Tibial nerve (tissue), 4 donors: ENCODE measurements around the gene NRCAM. TPM values are rescaled to one million over a fixed set of nuclear protein-coding genes. Genes with fewer than 3 reads are reported as not detected.
"Not testable (repeated sequence)": the region's sequence is repeated elsewhere in the genome, so short reads cannot be mapped to it uniquely, and the experiment has no call there.

Experiments used
- DNase-seq, 2 donors: peaks; one replicate each; pipeline ENCODE4 v3.0.0-alpha.2; 2019; ENCODE audit warnings: low spot score in 2 of 2
- H3K27ac ChIP-seq, 4 donors: fragments of 200-600 bp; sonication (generic) in 3 of 4; one replicate each; pipeline ENCODE4 v1.5.1; 2017 to 2019; ENCODE audit warnings: mild to moderate bottlenecking in 1 of 4
- H3K27me3 ChIP-seq, 2 donors: fragments of 200-600 bp; sonication (generic) in 1 of 2; one replicate each; pipeline versions ENCODE4 v1.5.1 to v1.6.0; 2017 to 2019
- H3K36me3 ChIP-seq, 3 donors: fragments of 200-600 bp; sonication (generic); one replicate each; pipeline ENCODE4 v1.5.1; 2018 to 2019
- H3K4me1 ChIP-seq, 4 donors: fragments of 200-600 bp; sonication (generic) in 3 of 4; one replicate each; pipeline ENCODE4 v1.5.1; 2017 to 2019
- H3K4me3 ChIP-seq, 4 donors: fragments of 200-600 bp; sonication (generic) in 3 of 4; one replicate each; pipeline ENCODE4 v1.5.1; 2017 to 2019; ENCODE audit warnings: mild to moderate bottlenecking in 1 of 4, moderate library complexity in 1 of 4
- H3K9me3 ChIP-seq, 4 donors: fragments of 200-600 bp; sonication (generic) in 3 of 4; one replicate each; pipeline ENCODE4 v1.5.1; 2017 to 2019
- CTCF ChIP-seq, 5 experiments: fragments of 200-600 bp in 3 of 5; fragments of 450-650 bp in 2 of 5; sonication (generic) in 3 of 5; IDR thresholded peaks; one replicate each; pipeline ENCODE4 v1.5.1; 2016 to 2019; ENCODE audit warnings: antibody characterized with exemption in 5 of 5, mild to moderate bottlenecking in 3 of 5, moderate library complexity in 2 of 5
- EP300 ChIP-seq, 2 donors: sonication (generic); formaldehyde crosslinking; IDR thresholded peaks; one replicate each; pipeline ENCODE4 v1.6.1; 2017; ENCODE audit warnings: antibody characterized with exemption in 2 of 2, mild to moderate bottlenecking in 1 of 2
- POLR2A ChIP-seq, 2 donors: fragments of 450-650 bp; IDR thresholded peaks; one replicate each; pipeline ENCODE4 v1.6.1; 2017; ENCODE audit warnings: antibody characterized with exemption in 2 of 2, mild to moderate bottlenecking in 2 of 2, moderate library complexity in 2 of 2
- WGBS, 2 donors: methylation state at CpG; one replicate each; pipeline ENCODE4 v1.1.5; 2018; 5-methylcytosine and 5-hydroxymethylcytosine counted together
- total RNA-seq, 4 donors: library from RNA; depleted of rRNA; stranded (reverse); fragments of >200 nt; gene quantifications; one replicate each; pipeline ENCODE4 v1.1.0, GENCODE V29; 2016

The NRCAM gene
- total RNA-seq, result 10 to 100 TPM; 16.5 to 87.4 (median 22.4) TPM

DNA sequence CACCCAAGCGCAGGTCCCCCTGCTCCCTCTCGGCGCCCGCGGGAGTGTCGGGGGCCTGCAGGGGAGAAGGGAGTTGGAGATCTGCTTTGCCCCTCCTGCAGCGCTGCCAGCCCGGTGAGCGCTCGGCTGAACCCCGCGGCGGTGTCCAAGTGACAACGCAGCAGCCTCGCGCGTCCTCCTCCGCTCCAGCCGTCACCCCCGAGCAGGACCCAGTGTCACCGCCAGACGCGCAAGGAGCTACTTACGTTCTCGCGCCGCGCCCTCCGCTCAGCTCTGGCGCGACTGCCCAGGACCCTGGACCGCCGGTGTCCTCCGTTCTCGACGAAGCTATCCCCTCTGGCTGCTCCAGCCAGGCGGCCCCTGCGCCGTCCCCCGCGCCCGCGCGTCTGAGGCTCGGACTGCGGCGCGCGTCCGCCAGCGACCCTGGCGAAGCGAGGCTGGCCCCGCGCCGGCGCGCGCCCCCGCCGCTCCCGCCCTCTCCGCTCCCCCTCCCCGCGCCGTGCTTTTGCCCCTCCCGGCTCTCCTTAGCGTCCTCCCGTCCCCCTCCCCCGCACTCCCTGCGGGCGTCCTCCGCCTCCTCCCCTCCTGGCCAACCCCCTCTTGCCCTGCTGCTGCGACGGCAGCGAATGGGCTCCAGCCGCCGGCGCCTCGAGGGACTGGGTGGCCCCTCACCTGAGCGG is at the start of gene NRCAM:
Gene NRCAM, minus strand, starts transcription at position 439 of the 680 bp plus-strand sequence. CDS start 216,372 bp downstream, outside the sequence.
- no peaks in the 10 kb centered on the region for H3K9me3 ChIP-seq
- H3K27ac ChIP-seq, result peak within 1 kb of the TSS; percentile 34 to 84 (median 62)
- no peaks in the 10 kb centered on the region for H3K36me3 ChIP-seq
- H3K4me3 ChIP-seq, result peak within 1 kb of the TSS; percentile 34 to 63 (median 52)
- peaks cover 0 to 37% (median 11%) of the 10 kb centered on the region in 4 donors for H3K4me1 ChIP-seq
- WGBS, 2 donors, result 0% methylated on average over 1 to 49 of the region's 81 CpGs
- TF ChIP-seq EP300 (IDR thresholded peaks at IDR 0.05) (no peak), CTCF (IDR thresholded peaks at IDR 0.05) (no peak), POLR2A (IDR thresholded peaks at IDR 0.05) (no peak)
- peaks cover 0 to 49% of the 10 kb centered on the region in 2 donors for H3K27me3 ChIP-seq
- DNase-seq, result no peak

DNA sequence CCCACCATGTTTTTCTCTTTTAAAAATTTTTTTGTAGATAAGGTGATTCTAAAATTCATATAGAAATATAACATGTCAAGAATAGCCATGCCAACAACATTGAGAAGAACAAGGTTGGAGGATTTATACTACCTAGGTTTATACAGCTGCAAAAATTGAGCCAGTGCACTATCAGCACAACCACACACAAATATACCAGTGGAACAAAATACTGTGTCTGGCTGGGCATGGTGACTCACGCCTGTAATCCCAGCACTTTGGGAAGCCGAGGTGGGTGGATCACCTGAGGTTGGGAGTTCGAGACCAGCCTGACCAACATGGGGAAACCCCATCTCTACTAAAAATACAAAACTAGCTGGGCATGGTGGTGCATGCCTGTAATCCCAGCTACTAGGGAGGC is 48.3 kb upstream of the NRCAM start:
- not testable (repeated sequence) for H3K27ac ChIP-seq, H3K9me3 ChIP-seq, DNase-seq, H3K4me1 ChIP-seq, H3K4me3 ChIP-seq, H3K27me3 ChIP-seq
- 90 to 96% methylated on average over 3 of the region's 3 CpGs for WGBS, 2 donors
- peaks cover 0 to 45% (median 0%) of the 10 kb centered on the region in 3 donors for H3K36me3 ChIP-seq

GRCh38 chr7:108503112-108504026 is 47.1 kb upstream of the NRCAM start:
- TF ChIP-seq EP300 (IDR thresholded peaks at IDR 0.05), result no peak
- TF ChIP-seq CTCF (IDR thresholded peaks at IDR 0.05), result no peak
- no peak for TF ChIP-seq POLR2A (IDR thresholded peaks at IDR 0.05)
- 87 to 90% methylated on average over 5 of the region's 5 CpGs for WGBS, 2 donors
- no peak overlapping the region for H3K4me3 ChIP-seq

DNA sequence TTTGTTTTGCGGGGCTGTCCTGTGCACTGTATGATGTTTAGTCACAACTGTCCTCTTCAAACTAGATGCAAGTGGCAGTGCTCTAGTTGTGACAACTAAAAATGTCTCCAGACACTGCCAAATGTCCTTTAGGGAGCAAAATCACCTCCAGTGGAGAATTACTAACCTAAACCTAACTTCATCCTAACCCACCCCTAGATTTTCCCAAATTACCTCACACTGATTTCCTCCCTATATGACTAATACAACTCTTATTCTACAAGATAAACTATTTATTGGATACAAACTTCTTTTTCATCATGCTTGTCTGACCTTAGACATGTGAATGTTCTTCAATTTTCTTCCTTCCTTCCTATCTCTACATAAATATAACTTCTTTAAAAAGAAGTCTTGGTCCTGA is 43.3 kb upstream of the NRCAM start:
- TF ChIP-seq POLR2A (IDR thresholded peaks at IDR 0.05), result no peak
- TF ChIP-seq CTCF (IDR thresholded peaks at IDR 0.05), result no peak
- TF ChIP-seq EP300 (IDR thresholded peaks at IDR 0.05), result no peak
- Histone ChIP-seq H3K4me3 (no peak overlapping the region), H3K27me3 (no peaks in the 10 kb centered on the region), H3K4me1 (peaks cover 0 to 9% (median 0%) of the 10 kb centered on the region in 4 donors), H3K9me3 (no peaks in the 10 kb centered on the region), H3K27ac (no peak overlapping the region), H3K36me3 (peaks cover 0 to 35% (median 0%) of the 10 kb centered on the region in 3 donors)
- WGBS, 2 donors, result 69% methylated on average over 1 of the region's 1 CpG
- no peak for DNase-seq

More at GRCh38 chr7:108503112-108504026, 47.1 kb upstream of the NRCAM start:
- H3K4me1 ChIP-seq, result peaks cover 0 to 9% (median 0%) of the 10 kb centered on the region in 4 donors
- peaks cover 0 to 46% (median 0%) of the 10 kb centered on the region in 3 donors for H3K36me3 ChIP-seq
- H3K27ac ChIP-seq, result peak overlapping the region in 1 of 4 donors; percentile 60
- no peaks in the 10 kb centered on the region for H3K27me3 ChIP-seq
- H3K9me3 ChIP-seq, result no peaks in the 10 kb centered on the region
- DNase-seq, result no peak

DNA sequence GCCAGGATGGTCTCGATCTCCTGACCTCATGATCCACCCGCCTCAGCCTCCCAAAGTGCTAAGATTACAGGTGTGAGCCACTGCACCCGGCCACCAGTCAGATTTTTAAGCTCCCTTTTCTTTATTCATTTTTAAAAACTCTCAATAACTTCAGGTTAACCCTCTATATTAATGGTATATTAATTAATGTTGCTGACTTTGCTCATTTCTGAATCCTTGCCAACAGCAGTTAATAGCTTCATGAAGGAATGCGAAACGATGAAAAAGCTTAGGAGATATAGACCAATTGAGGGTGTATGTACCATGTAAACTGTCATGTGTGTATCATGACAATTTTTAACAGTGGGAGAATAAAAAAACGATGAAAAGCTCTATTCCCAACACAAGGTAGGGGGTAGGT is 42.2 kb upstream of the NRCAM start:
- no peak for DNase-seq
- Histone ChIP-seq H3K36me3 (peaks cover 0 to 39% (median 0%) of the 10 kb centered on the region in 3 donors), H3K9me3 (no peaks in the 10 kb centered on the region), H3K27me3 (no peaks in the 10 kb centered on the region), H3K27ac (no peak overlapping the region), H3K4me3 (no peak overlapping the region), H3K4me1 (no peaks in the 10 kb centered on the region)
- WGBS, 2 donors, result 89 to 90% methylated on average over 6 of the region's 6 CpGs
- TF ChIP-seq EP300 (IDR thresholded peaks at IDR 0.05), result no peak
- no peak for TF ChIP-seq CTCF (IDR thresholded peaks at IDR 0.05)
- no peak for TF ChIP-seq POLR2A (IDR thresholded peaks at IDR 0.05)
